Suprapubic skin (tissue), 4 donors: ENCODE data around the gene ID2. TPM values are rescaled to one million over a fixed set of nuclear protein-coding genes. Genes with fewer than 3 reads are reported as not detected.

Source experiments
- DNase-seq, 2 donors: peaks; one replicate each; pipeline ENCODE4 v3.0.0-alpha.2; 2019; ENCODE audit warnings: low spot score in 2 of 2
- H3K27ac ChIP-seq: fragments of 200-600 bp; sonication (generic); one replicate; pipeline ENCODE4 v1.5.1; 2019
- H3K27me3 ChIP-seq: fragments of 200-600 bp; sonication (generic); one replicate; pipeline ENCODE4 v1.5.1; 2019
- H3K36me3 ChIP-seq: fragments of 200-600 bp; sonication (generic); one replicate; pipeline ENCODE4 v1.5.1; 2019
- H3K4me1 ChIP-seq: fragments of 200-600 bp; sonication (generic); one replicate; pipeline ENCODE4 v1.5.1; 2019
- H3K4me3 ChIP-seq: fragments of 200-600 bp; sonication (generic); one replicate; pipeline ENCODE4 v1.5.1; 2019; ENCODE audit warnings: mild to moderate bottlenecking
- H3K9me3 ChIP-seq: fragments of 200-600 bp; sonication (generic); one replicate; pipeline ENCODE4 v1.5.1; 2019
- EP300 ChIP-seq: sonication (generic); formaldehyde crosslinking; IDR thresholded peaks from one replicate; pipeline ENCODE4 v1.6.1; 2017; ENCODE audit warnings: antibody characterized with exemption
- POLR2A ChIP-seq, 2 donors: fragments of 450-650 bp; IDR thresholded peaks; one replicate each; pipeline ENCODE4 v1.6.1; 2017; ENCODE audit warnings: antibody characterized with exemption in 2 of 2, mild to moderate bottlenecking in 2 of 2, moderate library complexity in 2 of 2
- POLR2AphosphoS5 ChIP-seq, 3 donors: sonication (generic); formaldehyde crosslinking; IDR thresholded peaks; one replicate each; pipeline ENCODE4 v1.6.1; 2017; ENCODE audit warnings: antibody characterized with exemption in 3 of 3
- WGBS: methylation state at CpG from one replicate; pipeline ENCODE4 v1.1.5; 2018; 5-methylcytosine and 5-hydroxymethylcytosine counted together
- total RNA-seq, 4 donors: library from RNA; depleted of rRNA; stranded (reverse); fragments of >200 nt; gene quantifications; one replicate each; pipeline ENCODE4 v1.1.0, GENCODE V29; 2016
- TF ChIP-seq, protein P1 (sequence below), 2 donors: fragments of 200-600 bp in 1 of 2; fragments of 450-650 bp in 1 of 2; sonication (generic) in 1 of 2; IDR thresholded peaks; one replicate each; pipeline ENCODE4 v1.5.1; 2016 to 2019; ENCODE audit warnings: antibody characterized with exemption in 2 of 2, mild to moderate bottlenecking in 1 of 2, moderate library complexity in 1 of 2

ID2 gene
- total RNA-seq, 4 donors from 2014 or later = 179 to 249 (median 211) TPM

DNA sequence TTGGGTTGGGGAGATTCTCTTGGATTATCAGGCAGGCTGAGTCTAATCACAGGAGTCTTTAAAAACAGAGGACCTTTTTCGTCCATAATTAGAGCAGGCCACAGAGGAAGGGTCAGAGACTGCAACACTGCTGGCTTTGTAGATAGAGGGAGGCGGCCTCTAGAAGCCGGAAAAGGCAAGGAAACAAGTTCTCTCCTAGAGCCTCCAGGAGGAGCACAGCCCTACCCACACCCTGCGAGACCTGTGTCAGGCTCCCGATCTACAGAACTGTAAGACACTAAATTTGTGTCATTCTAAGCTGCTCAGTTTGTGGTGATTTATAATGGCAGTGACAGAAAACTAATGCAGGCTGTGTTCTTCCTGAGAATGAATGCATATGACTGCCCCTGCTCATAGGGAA is 15.3 kb downstream of the ID2 start:
- 94% methylated on average over 5 of the region's 5 CpGs for WGBS
- Histone ChIP-seq H3K4me1 (peaks cover 10% of the 10 kb centered on the region), H3K27me3 (peaks cover 3% of the 10 kb centered on the region), H3K9me3 (no peaks in the 10 kb centered on the region), H3K4me3 (no peak overlapping the region), H3K36me3 (no peaks in the 10 kb centered on the region), H3K27ac (no peak overlapping the region)
- DNase-seq = no peak
- TF ChIP-seq POLR2AphosphoS5 (IDR thresholded peaks at IDR 0.05) = no peak
- no peak for TF ChIP-seq POLR2A (IDR thresholded peaks at IDR 0.05)
- TF ChIP-seq, protein P1, sequence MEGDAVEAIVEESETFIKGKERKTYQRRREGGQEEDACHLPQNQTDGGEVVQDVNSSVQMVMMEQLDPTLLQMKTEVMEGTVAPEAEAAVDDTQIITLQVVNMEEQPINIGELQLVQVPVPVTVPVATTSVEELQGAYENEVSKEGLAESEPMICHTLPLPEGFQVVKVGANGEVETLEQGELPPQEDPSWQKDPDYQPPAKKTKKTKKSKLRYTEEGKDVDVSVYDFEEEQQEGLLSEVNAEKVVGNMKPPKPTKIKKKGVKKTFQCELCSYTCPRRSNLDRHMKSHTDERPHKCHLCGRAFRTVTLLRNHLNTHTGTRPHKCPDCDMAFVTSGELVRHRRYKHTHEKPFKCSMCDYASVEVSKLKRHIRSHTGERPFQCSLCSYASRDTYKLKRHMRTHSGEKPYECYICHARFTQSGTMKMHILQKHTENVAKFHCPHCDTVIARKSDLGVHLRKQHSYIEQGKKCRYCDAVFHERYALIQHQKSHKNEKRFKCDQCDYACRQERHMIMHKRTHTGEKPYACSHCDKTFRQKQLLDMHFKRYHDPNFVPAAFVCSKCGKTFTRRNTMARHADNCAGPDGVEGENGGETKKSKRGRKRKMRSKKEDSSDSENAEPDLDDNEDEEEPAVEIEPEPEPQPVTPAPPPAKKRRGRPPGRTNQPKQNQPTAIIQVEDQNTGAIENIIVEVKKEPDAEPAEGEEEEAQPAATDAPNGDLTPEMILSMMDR (IDR thresholded peaks at IDR 0.05) = no peak
- no peak for TF ChIP-seq EP300

DNA sequence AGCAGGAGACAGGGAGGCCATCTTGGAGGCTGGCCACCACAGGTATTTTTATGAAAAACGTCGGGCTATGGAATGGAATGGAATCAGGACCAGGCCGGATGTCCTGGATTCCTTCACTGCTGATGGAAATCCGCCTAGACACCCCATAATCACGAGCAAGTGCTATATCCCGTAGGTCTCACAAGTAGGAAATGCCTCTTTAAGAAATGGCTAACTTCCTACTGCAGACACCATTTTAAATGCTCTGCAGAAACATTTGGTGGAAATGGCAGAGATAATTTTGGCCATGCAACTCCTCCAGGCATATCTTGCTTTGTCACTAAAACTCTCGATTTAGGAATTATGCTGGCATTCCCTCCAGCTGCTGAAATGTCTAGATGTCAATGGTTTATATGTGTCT is 18.0 kb downstream of the ID2 start:
- Histone ChIP-seq H3K27ac (no peak overlapping the region), H3K36me3 (no peaks in the 10 kb centered on the region), H3K4me3 (no peak overlapping the region), H3K9me3 (no peaks in the 10 kb centered on the region), H3K27me3 (no peaks in the 10 kb centered on the region), H3K4me1 (no peaks in the 10 kb centered on the region)
- TF ChIP-seq POLR2A (IDR thresholded peaks at IDR 0.05) (no peak), EP300 (no peak), POLR2AphosphoS5 (IDR thresholded peaks at IDR 0.05) (no peak)
- TF ChIP-seq, protein P1 (IDR thresholded peaks at IDR 0.05) = no peak
- DNase-seq = no peak
- WGBS = 88% methylated on average over 7 of the region's 7 CpGs

DNA sequence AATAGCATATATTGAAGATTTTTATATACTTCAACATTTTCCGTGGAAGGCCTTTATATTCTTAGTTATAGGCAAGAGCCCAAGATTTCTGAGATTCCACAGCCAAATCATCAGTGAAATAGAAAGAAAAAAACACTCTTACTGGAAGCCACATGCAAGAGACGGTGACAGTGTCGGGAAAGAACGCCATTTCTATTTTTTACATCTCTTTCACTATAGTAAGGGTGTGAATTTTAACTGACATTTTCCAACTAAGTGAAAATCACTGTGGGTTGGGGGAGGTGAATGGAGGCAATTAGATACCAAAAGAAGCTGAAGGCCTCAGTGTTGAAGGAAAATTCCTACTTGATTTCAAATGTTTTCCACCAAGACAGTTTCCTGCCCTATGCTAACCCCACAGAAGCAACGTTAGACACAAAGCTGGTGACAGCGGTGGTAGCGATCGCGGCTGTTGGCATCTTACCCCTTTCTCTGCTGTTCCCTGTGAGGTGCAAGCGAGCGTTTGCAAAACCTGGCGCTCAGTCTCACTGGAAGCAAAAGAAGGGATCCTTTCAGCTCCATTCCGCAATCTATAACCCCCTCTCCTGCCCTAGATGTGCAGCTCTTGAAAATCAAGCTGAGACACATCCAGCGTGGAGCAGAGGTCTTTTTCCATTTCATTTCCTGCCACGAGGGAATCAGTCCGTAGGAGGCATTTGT is 20.0 kb downstream of the ID2 start:
- 81% methylated on average over 16 of the region's 16 CpGs for WGBS
- Histone ChIP-seq H3K36me3 (no peaks in the 10 kb centered on the region), H3K27ac (no peak overlapping the region), H3K27me3 (no peaks in the 10 kb centered on the region), H3K4me1 (no peaks in the 10 kb centered on the region), H3K4me3 (no peak overlapping the region), H3K9me3 (no peaks in the 10 kb centered on the region)
- TF ChIP-seq POLR2A (IDR thresholded peaks at IDR 0.05) = no peak
- TF ChIP-seq POLR2AphosphoS5 (IDR thresholded peaks at IDR 0.05) = no peak
- TF ChIP-seq, protein P1 (IDR thresholded peaks at IDR 0.05) = no peak
- no peak for TF ChIP-seq EP300
- DNase-seq = no peak

DNA sequence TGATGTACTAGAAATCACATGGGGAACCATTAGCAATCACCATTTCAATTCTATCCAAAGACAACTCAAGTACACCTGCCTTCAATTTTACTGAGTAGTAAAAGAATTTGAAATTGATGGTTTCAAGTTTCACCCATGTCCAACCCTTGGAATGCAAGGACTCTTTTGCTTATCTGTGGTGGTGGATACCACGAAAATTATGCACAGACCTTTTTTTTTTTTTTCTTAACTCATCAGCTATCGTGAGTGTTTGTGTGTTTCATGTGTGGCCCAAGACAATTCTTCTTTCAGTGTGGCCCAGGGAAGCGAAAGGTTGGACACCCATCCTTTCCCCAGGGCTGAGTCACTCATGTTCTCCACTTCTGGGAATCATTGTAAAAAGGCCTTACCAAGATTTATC is 23.1 kb downstream of the ID2 start:
- no peaks in the 10 kb centered on the region for H3K27me3 ChIP-seq
- H3K9me3 ChIP-seq = no peaks in the 10 kb centered on the region
- TF ChIP-seq POLR2AphosphoS5 (IDR thresholded peaks at IDR 0.05) (no peak), POLR2A (IDR thresholded peaks at IDR 0.05) (no peak), EP300 (no peak)
- TF ChIP-seq, protein P1 (IDR thresholded peaks at IDR 0.05) = no peak
- no peaks in the 10 kb centered on the region for H3K36me3 ChIP-seq
- H3K4me1 ChIP-seq = no peaks in the 10 kb centered on the region
- no peak for DNase-seq
- no peak overlapping the region for H3K27ac ChIP-seq
- no peak overlapping the region for H3K4me3 ChIP-seq
- WGBS = 65% methylated on average over 3 of the region's 3 CpGs

DNA sequence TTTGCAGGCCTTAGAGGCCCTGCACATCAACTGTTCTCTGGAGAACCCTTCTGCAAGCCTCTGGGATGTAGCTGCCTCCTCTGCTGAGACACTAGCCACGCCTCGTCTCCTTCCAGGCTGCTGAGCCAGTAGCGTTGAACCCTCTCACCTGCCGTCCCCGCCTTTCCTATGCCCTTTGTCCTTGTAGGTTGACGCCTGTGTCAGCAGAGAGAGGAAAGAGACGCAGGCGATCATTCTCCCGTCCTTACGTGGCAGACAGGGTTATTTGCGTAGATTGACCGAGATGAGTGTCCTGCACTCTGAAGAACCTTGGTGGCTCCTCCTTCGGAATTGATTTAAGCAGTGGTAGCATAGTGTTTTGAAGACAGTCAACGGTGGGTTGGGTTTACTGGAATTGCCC is 27.8 kb downstream of the ID2 start:
- Histone ChIP-seq H3K36me3 (no peaks in the 10 kb centered on the region), H3K27me3 (no peaks in the 10 kb centered on the region), H3K4me1 (no peaks in the 10 kb centered on the region), H3K27ac (no peak overlapping the region), H3K9me3 (no peaks in the 10 kb centered on the region), H3K4me3 (no peak overlapping the region)
- WGBS = 89% methylated on average over 14 of the region's 14 CpGs
- TF ChIP-seq, protein P1 (IDR thresholded peaks at IDR 0.05) = no peak
- no peak for TF ChIP-seq POLR2A (IDR thresholded peaks at IDR 0.05)
- no peak for TF ChIP-seq EP300
- no peak for TF ChIP-seq POLR2AphosphoS5 (IDR thresholded peaks at IDR 0.05)
- no peak for DNase-seq
